Measurements from ENCODE around the gene ASB2.

Gene ASB2

GRCh38 chr14:93901813-93902212, 74.6 kb downstream of the ASB2 start:
- Histone ChIP-seq H3K4me2 (ENCODE audit: insufficient read depth, low read length) (no peak overlapping the region), H3K27me3 (ENCODE audit: insufficient read depth, low read length, poor library complexity) (peaks cover 6% of the 10 kb centered on the region), H3K9ac (ENCODE audit: low read depth, low read length) (no peak overlapping the region), H3K4me1 (ENCODE audit: insufficient read depth, low read length) (no peaks in the 10 kb centered on the region), H3K79me2 (ENCODE audit: insufficient read depth, low read length) (no peaks in the 10 kb centered on the region), H3K9me3 (ENCODE audit: insufficient read depth, low read length, severe bottlenecking) (no peaks in the 10 kb centered on the region), H2AFZ (ENCODE audit: low read depth, low read length) (no peak overlapping the region), H3K4me3 (ENCODE audit: low read depth in 1 of 2, low read length in 2 of 2) (no peak overlapping the region), H3K36me3 (ENCODE audit: insufficient read depth, low read length) (no peaks in the 10 kb centered on the region), H3K27ac (ENCODE audit: low read length) (no peak overlapping the region), H4K20me1 (ENCODE audit: insufficient read depth, low read length) (no peaks in the 10 kb centered on the region)
- ATAC-seq (ENCODE audit: insufficient read depth, low read depth) (no peak), DNase-seq (no peak)
- TF ChIP-seq CTCF (IDR thresholded peaks at IDR 0.05; ENCODE audit: borderline replicate concordance, extremely low read depth, low read length, poor library complexity, severe bottlenecking) = no peak
- TF ChIP-seq EZH2 (IDR thresholded peaks at IDR 0.05; ENCODE audit: borderline replicate concordance, low read depth, low read length, severe bottlenecking) = no peak

GRCh38 chr14:93898731-93899130, 77.6 kb downstream of the ASB2 start:
- Histone ChIP-seq H3K4me2 (ENCODE audit: insufficient read depth, low read length) (no peak overlapping the region), H4K20me1 (ENCODE audit: insufficient read depth, low read length) (no peaks in the 10 kb centered on the region), H3K27ac (ENCODE audit: low read length) (no peak overlapping the region), H3K4me1 (ENCODE audit: insufficient read depth, low read length) (no peaks in the 10 kb centered on the region), H3K36me3 (ENCODE audit: insufficient read depth, low read length) (no peaks in the 10 kb centered on the region), H2AFZ (ENCODE audit: low read depth, low read length) (no peak overlapping the region), H3K79me2 (ENCODE audit: insufficient read depth, low read length) (no peaks in the 10 kb centered on the region), H3K9me3 (ENCODE audit: insufficient read depth, low read length, severe bottlenecking) (no peaks in the 10 kb centered on the region), H3K27me3 (ENCODE audit: insufficient read depth, low read length, poor library complexity) (peaks cover 10% of the 10 kb centered on the region), H3K4me3 (ENCODE audit: low read depth in 1 of 2, low read length in 2 of 2) (no peak overlapping the region), H3K9ac (ENCODE audit: low read depth, low read length) (no peak overlapping the region)
- TF ChIP-seq EZH2 (IDR thresholded peaks at IDR 0.05; ENCODE audit: borderline replicate concordance, low read depth, low read length, severe bottlenecking) (no peak), CTCF (IDR thresholded peaks at IDR 0.05; ENCODE audit: borderline replicate concordance, extremely low read depth, low read length, poor library complexity, severe bottlenecking) (no peak)
- no peak for DNase-seq
- ATAC-seq (ENCODE audit: insufficient read depth, low read depth) = no peak

GRCh38 chr14:93898081-93898611, 78.2 kb downstream of the ASB2 start:
- H3K27ac ChIP-seq (ENCODE audit: low read length) = no peak overlapping the region
- H3K79me2 ChIP-seq (ENCODE audit: insufficient read depth, low read length) = no peaks in the 10 kb centered on the region
- no peak overlapping the region for H3K9ac ChIP-seq (ENCODE audit: low read depth, low read length)
- no peaks in the 10 kb centered on the region for H3K4me1 ChIP-seq (ENCODE audit: insufficient read depth, low read length)
- peaks cover 10% of the 10 kb centered on the region for H3K27me3 ChIP-seq (ENCODE audit: insufficient read depth, low read length, poor library complexity)
- DNase-seq (no peak), ATAC-seq (ENCODE audit: insufficient read depth, low read depth) (no peak)
- H4K20me1 ChIP-seq (ENCODE audit: insufficient read depth, low read length) = no peaks in the 10 kb centered on the region
- H2AFZ ChIP-seq (ENCODE audit: low read depth, low read length) = no peak overlapping the region
- no peaks in the 10 kb centered on the region for H3K9me3 ChIP-seq (ENCODE audit: insufficient read depth, low read length, severe bottlenecking)
- H3K4me3 ChIP-seq (ENCODE audit: low read depth in 1 of 2, low read length in 2 of 2) = no peak overlapping the region
- no peaks in the 10 kb centered on the region for H3K36me3 ChIP-seq (ENCODE audit: insufficient read depth, low read length)
- TF ChIP-seq EZH2 (IDR thresholded peaks at IDR 0.05; ENCODE audit: borderline replicate concordance, low read depth, low read length, severe bottlenecking) = no peak
- TF ChIP-seq CTCF (IDR thresholded peaks at IDR 0.05; ENCODE audit: borderline replicate concordance, extremely low read depth, low read length, poor library complexity, severe bottlenecking) = no peak
- no peak overlapping the region for H3K4me2 ChIP-seq (ENCODE audit: insufficient read depth, low read length)

- no peaks in the 10 kb centered on the region for H3K79me2 ChIP-seq (ENCODE audit: insufficient read depth, low read length)
- H3K4me1 ChIP-seq (ENCODE audit: insufficient read depth, low read length) = no peaks in the 10 kb centered on the region
- H3K36me3 ChIP-seq (ENCODE audit: insufficient read depth, low read length) = no peaks in the 10 kb centered on the region
- ATAC-seq (ENCODE audit: insufficient read depth, low read depth) (0 out of 3 replicates have a peak, but pooled peaks have one; percentile 45), DNase-seq (no peak)
- no peak overlapping the region for H2AFZ ChIP-seq (ENCODE audit: low read depth, low read length)
- H3K27ac ChIP-seq (ENCODE audit: low read length) = no peak overlapping the region
- no peak overlapping the region for H3K4me3 ChIP-seq (ENCODE audit: low read depth in 1 of 2, low read length in 2 of 2)
- H3K27me3 ChIP-seq (ENCODE audit: insufficient read depth, low read length, poor library complexity) = peaks cover 10% of the 10 kb centered on the region
- no peak overlapping the region for H3K9ac ChIP-seq (ENCODE audit: low read depth, low read length)
- no peaks in the 10 kb centered on the region for H3K9me3 ChIP-seq (ENCODE audit: insufficient read depth, low read length, severe bottlenecking)
- H3K4me2 ChIP-seq (ENCODE audit: insufficient read depth, low read length) = no peak overlapping the region
- no peaks in the 10 kb centered on the region for H4K20me1 ChIP-seq (ENCODE audit: insufficient read depth, low read length)
- TF ChIP-seq CTCF (IDR thresholded peaks at IDR 0.05; ENCODE audit: borderline replicate concordance, extremely low read depth, low read length, poor library complexity, severe bottlenecking) (no peak), EZH2 (IDR thresholded peaks at IDR 0.05; ENCODE audit: borderline replicate concordance, low read depth, low read length, severe bottlenecking) (no peak)
Observed at GRCh38 chr14:93897476-93897845, 78.9 kb downstream of the ASB2 start.

Data from DND-41 (cell line).